Ishikawa (cell line): ENCODE data around the gene PILRA.
A peak's percentile ranks its signal among the peaks of the same experiment; 100 is the strongest.

Source experiments
- CEBPB ChIP-seq: IDR thresholded peaks from 2 replicates; pipeline ENCODE4 v1.6.1; 2012
- CREB1 ChIP-seq: IDR thresholded peaks from 2 replicates; pipeline ENCODE4 v1.6.1; 2012; ENCODE audit warnings: low read depth
- EGR1 ChIP-seq: IDR thresholded peaks from 2 replicates; pipeline ENCODE4 v1.6.1; 2012
- EP300 ChIP-seq: IDR thresholded peaks from 2 replicates; pipeline ENCODE4 v1.6.1; 2012; ENCODE audit warnings: borderline replicate concordance
- FOXM1 ChIP-seq: IDR thresholded peaks from 2 replicates; pipeline ENCODE4 v1.6.1; 2012; ENCODE audit warnings: low read depth, borderline replicate concordance
- NFIC ChIP-seq: IDR thresholded peaks from 2 replicates; pipeline ENCODE4 v1.6.1; 2012
- RAD21 ChIP-seq: IDR thresholded peaks from 2 replicates; pipeline ENCODE4 v1.6.1; 2012; ENCODE audit warnings: low read depth
- TAF1 ChIP-seq: IDR thresholded peaks from 2 replicates; pipeline ENCODE4 v1.6.1; 2012; ENCODE audit warnings: low read depth, mild to moderate bottlenecking
- TCF12 ChIP-seq: IDR thresholded peaks from 2 replicates; pipeline ENCODE4 v1.6.1; 2012; ENCODE audit warnings: low read depth
- TEAD4 ChIP-seq: IDR thresholded peaks from 2 replicates; pipeline ENCODE4 v1.6.1; 2012
- YY1 ChIP-seq: IDR thresholded peaks from 2 replicates; pipeline ENCODE4 v1.6.1; 2012; ENCODE audit warnings: low read depth
- ZBTB7A ChIP-seq: IDR thresholded peaks from 2 replicates; pipeline ENCODE4 v1.6.1; 2012; ENCODE audit warnings: low read depth
- TF ChIP-seq, protein P1 (sequence below): IDR thresholded peaks from 2 replicates; pipeline ENCODE4 v1.6.1; 2012
- TF ChIP-seq, protein P2 (sequence below): IDR thresholded peaks from 2 replicates; pipeline ENCODE4 v1.6.1; 2012; ENCODE audit warnings: low read depth, mild to moderate bottlenecking
- TF ChIP-seq, protein P3 (sequence below): IDR thresholded peaks from 2 replicates; pipeline ENCODE4 v1.6.1; 2012

The PILRA gene

DNA sequence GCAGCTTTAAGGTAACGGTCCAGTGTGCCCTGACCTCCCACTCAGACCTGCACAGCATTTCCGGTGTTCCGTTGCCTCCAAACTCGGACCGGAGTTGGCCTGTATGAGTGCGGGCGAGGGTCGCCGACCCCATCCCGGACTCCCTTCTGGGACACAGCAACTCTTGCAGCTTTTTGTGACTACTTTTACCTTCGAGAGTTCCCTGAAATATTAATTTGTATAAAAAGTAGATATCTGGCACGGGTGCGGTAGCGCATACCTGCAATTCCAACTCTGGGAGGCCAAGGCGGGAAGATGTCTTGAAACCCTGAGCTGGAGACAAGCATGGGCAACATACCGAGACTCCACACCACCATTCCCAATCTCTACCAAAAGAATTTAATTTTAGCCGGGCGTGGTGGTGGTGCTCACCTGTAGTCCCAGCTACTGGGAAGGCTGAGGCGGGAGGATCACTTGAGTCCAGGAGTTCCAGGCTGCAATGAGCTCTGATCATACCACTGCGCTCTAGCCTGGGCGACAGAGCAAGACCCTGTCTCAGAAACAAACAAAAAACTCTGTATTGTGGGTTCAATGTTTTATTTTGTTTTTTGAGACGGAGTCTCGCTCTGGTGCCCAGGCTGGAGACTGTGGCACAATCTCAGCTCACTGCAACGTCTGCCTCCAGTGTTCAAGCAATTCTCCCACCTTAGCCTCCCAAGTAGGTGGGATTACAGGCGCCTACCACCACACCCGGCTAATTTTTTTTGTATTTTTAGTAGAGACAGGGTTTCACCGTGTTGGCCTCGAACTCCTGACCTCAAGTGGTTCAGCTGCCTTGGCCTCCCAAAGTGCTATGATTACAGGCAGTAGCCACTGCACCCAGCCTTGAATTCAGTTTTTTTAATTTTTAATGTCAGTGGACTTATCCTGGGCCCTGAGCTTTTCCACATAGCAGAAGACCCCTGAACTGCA lies 64.1 kb downstream of the PILRA start:
- TF ChIP-seq RAD21 = no peak

DNA sequence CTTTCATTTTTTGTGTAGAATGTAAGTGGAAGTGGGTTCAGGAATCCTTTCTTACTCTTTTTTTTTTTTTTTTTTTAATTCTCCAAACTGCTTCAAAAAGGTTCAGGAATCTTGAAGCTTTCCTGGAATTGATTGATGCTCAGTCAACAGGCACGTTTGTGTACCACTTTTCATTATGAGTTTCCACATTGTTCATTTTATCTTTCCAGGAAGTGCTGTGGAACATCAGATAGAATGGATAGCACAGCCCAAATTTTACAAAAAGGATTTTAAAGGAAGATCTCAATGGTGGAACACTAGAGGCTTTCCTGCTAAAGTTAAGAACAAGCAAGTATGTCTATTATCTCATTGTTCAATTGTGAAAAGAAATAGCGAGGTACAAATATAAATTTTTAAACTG lies 64.9 kb downstream of the PILRA start:
- TF ChIP-seq EGR1 (no peak), TAF1 (no peak), YY1 (no peak), RAD21 (no peak), ZBTB7A (no peak), CREB1 (no peak)

DNA sequence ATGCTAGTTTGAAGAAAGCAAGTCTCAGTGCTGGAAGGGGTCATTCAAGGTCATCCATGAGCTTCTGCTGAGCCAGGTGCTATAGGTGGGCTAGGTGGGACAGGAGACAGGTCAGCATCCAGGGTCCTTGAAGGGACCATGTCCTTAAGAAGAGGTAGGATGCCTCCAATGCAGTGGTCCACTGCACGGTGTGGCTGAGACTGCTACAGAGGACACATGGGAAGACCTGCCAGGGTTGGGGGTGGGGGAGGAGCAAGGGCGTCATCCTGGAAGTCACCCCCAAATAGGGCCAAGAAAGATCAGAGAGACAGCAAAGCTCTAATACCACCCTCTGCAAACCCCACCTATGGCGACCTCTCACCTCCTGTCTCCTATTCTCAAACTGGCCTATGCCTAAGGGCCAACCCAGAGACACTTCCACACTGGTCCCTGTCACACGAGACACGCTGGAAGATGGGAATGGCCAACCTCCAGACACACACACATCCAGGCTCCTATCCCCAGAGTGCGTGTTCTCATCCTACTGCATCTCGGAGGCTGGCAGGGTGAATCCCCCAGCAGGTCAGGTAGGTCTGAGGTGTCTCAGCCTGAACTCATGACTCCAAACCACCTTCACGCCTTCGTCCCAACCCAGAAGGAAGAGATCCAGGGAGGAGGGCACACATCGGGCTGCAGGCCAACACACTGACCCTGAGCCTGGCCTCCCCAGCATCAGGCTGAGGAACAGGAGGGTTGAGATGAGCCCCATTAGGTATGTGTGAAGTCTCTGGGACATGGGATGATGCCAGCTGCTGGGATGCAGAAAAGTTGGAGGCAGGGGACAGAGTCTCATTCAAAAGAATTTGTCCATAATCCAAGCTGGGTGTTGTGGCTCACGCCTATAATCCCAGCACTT lies 68.6 kb downstream of the PILRA start:
- TF ChIP-seq EP300 (no peak), RAD21 (no peak), EGR1 (no peak), TAF1 (no peak), ZBTB7A (no peak), FOXM1 (no peak), CEBPB (no peak), TEAD4 (no peak), CREB1 (no peak), YY1 (no peak), NFIC (no peak), TCF12 (no peak)
- TF ChIP-seq, protein P1, sequence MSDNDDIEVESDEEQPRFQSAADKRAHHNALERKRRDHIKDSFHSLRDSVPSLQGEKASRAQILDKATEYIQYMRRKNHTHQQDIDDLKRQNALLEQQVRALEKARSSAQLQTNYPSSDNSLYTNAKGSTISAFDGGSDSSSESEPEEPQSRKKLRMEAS = no peak
- TF ChIP-seq, protein P2, sequence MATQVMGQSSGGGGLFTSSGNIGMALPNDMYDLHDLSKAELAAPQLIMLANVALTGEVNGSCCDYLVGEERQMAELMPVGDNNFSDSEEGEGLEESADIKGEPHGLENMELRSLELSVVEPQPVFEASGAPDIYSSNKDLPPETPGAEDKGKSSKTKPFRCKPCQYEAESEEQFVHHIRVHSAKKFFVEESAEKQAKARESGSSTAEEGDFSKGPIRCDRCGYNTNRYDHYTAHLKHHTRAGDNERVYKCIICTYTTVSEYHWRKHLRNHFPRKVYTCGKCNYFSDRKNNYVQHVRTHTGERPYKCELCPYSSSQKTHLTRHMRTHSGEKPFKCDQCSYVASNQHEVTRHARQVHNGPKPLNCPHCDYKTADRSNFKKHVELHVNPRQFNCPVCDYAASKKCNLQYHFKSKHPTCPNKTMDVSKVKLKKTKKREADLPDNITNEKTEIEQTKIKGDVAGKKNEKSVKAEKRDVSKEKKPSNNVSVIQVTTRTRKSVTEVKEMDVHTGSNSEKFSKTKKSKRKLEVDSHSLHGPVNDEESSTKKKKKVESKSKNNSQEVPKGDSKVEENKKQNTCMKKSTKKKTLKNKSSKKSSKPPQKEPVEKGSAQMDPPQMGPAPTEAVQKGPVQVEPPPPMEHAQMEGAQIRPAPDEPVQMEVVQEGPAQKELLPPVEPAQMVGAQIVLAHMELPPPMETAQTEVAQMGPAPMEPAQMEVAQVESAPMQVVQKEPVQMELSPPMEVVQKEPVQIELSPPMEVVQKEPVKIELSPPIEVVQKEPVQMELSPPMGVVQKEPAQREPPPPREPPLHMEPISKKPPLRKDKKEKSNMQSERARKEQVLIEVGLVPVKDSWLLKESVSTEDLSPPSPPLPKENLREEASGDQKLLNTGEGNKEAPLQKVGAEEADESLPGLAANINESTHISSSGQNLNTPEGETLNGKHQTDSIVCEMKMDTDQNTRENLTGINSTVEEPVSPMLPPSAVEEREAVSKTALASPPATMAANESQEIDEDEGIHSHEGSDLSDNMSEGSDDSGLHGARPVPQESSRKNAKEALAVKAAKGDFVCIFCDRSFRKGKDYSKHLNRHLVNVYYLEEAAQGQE = no peak
- TF ChIP-seq, protein P3, sequence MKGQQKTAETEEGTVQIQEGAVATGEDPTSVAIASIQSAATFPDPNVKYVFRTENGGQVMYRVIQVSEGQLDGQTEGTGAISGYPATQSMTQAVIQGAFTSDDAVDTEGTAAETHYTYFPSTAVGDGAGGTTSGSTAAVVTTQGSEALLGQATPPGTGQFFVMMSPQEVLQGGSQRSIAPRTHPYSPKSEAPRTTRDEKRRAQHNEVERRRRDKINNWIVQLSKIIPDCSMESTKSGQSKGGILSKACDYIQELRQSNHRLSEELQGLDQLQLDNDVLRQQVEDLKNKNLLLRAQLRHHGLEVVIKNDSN = no peak

DNA sequence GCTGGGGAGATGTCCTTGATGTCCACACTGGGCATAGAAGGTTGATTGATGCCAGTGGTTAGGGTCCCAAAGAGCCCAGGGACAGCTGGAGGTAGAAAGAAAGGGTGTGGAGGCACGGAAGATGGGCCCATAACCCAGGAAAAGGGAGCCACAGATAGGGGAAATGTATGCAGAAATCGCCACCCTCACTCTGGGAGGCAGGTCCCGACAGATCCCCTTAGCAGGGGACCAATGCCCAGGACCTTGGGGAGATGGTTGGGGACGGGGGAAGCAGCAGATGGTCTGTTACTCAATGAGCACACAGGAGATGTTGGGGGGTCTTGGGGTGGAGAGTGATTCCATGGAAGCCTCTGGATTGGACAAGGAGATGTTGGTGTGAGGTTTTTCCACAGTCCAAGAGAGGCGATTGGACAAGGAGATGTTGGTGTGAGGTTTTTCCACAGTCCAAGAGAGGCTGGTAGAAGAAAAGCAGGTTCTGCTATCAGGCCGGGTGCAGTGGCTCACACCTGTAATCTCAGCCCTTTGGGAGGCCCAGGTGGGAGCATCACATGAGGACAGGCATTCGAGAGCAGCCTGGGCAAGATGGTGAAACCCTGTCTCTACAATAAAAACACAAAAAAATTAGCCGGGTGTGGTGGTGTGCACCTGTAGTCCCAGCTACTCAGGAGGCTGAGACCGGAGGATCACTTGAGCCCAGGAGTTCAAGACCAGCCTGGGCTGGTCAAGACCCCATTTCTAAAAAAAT lies 70.0 kb downstream of the PILRA start:
- no peak for TF ChIP-seq TCF12
- TF ChIP-seq, protein P1 = no peak
- TF ChIP-seq YY1 = no peak
- TF ChIP-seq TAF1 = no peak

DNA sequence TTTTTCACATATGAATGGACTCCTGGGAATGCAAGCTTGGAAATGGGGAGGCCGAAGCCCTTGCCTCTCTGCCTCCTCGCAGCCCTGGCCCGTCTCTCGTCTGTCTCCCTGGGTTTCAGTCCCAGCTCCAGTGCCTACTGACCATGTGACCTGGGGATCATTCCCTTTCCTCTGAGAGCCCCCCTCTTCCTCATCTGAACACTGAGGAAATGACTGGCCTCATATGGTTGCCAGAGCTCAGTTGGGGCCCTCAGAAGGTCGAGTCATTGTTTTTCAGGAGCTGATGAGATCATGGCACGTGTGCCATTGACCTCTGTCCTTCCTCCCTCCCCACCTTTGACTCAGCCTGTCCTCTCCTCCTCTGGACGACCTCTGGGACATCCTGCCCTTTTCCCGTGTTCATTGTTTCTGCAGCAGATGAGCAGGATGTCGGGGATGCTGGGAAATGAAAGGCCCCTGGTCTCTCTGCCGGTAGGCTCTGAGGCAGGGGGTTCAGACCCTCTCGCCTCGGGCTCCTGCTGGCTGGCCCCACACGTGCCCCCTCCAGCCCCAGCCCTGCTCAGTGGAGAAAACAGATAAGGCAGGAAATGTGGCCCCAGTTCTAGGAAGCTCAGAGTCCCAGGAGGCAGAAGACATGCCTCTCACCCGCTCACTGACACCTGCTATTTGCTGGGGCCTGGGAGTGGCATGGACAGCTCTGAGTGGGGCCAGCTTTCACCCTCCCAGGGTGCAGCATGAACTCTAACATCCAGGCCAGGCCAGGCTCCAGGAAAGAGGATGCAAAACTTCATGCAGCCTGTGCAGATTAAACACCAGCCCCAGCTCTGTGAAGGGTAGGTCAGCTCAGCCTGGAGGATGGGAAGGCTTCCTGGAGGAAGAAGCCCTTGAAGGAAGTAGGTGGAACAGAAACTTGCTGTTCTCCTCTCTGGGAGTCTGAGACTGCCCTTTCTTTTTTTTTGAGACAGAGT lies 71.3 kb downstream of the PILRA start:
- TF ChIP-seq YY1 (no peak), FOXM1 (no peak), TAF1 (no peak), EP300 (no peak)
- TF ChIP-seq, protein P1 = no peak
- TF ChIP-seq, protein P3 = 0 out of 2 replicates have a peak, but pooled peaks have one; percentile 12
- TF ChIP-seq, protein P2 = no peak
